MCF 10A (cell line): ENCODE data around the gene EXOC4. TPM values are rescaled to one million over a fixed set of nuclear protein-coding genes. Genes with fewer than 3 reads are reported as not detected.

Experiments
- BruUV-seq: library from RNA; stranded (reverse); fragments of 400-500 nt; replicated peaks from 2 replicates; lab custom pipeline; 2021; lab: Mats Ljungman, UMichigan
- CTCF ChIA-PET: fragments of 300-600 bp; sonication (Branson Sonifier 250); formaldehyde crosslinking; extraction: SDS; loops from one replicate; lab custom pipeline; 2021; ENCODE audit warnings: antibody characterized with exemption, inconsistent platforms; lab: Yijun Ruan, JAX
- POLR2A ChIA-PET: fragments of 300-600, 350-650 bp; sonication (Branson Sonifier 250); formaldehyde crosslinking; extraction: SDS; loops from one replicate; lab custom pipeline; 2020; ENCODE audit warnings: antibody characterized with exemption, inconsistent platforms; lab: Yijun Ruan, JAX
- DNase-seq: peaks from one replicate; pipeline ENCODE4 v3.0.0-alpha.2; 2018; ENCODE audit not compliant: unreplicated experiment
- H3K27ac Mint-ChIP-seq: one replicate; pipeline ENCODE4 v1.8.0; 2022; ENCODE audit warnings: mild to moderate bottlenecking, low read depth, mixed read lengths; ENCODE audit not compliant: unreplicated experiment
- H3K27me3 Mint-ChIP-seq: one replicate; pipeline ENCODE4 v1.8.0; 2022; ENCODE audit warnings: mixed read lengths; ENCODE audit not compliant: insufficient read depth, unreplicated experiment
- H3K36me3 Mint-ChIP-seq: one replicate; pipeline ENCODE4 v1.8.0; 2022; ENCODE audit warnings: mild to moderate bottlenecking, moderate library complexity, mixed read lengths; ENCODE audit not compliant: insufficient read depth, unreplicated experiment
- H3K4me1 Mint-ChIP-seq: one replicate; pipeline ENCODE4 v1.8.0; 2022; ENCODE audit warnings: mixed read lengths; ENCODE audit not compliant: insufficient read depth, unreplicated experiment
- H3K4me3 Mint-ChIP-seq: one replicate; pipeline ENCODE4 v1.8.0; 2022; ENCODE audit warnings: mild to moderate bottlenecking, moderate library complexity, mixed read lengths; ENCODE audit not compliant: unreplicated experiment
- H3K9me3 Mint-ChIP-seq: one replicate; pipeline ENCODE4 v1.8.0; 2022; ENCODE audit warnings: mixed read lengths; ENCODE audit not compliant: unreplicated experiment
- CTCF ChIP-seq: fragments of 200-600 bp; IDR thresholded peaks from one replicate; pipeline ENCODE4 v1.8.0; 2022; ENCODE audit warnings: antibody characterized with exemption, mild to moderate bottlenecking; ENCODE audit not compliant: unreplicated experiment
- intact Hi-C: fragments of 100-400 bp; cut with micrococcal nuclease; formaldehyde crosslinking; loops from 2 replicates; pipeline ENCODE4 v1.14.1; 2022
- total RNA-seq: library from RNA; stranded (reverse); gene quantifications from 2 replicates; pipeline ENCODE4 v1.2.3, GENCODE V29; 2022

Gene EXOC4
- total RNA-seq, 1 experiment from 2014 or later, result 105 TPM

- Mint-ChIP-seq H3K4me3 (no peak overlapping the region), H3K27me3 (peaks cover 14% of the 10 kb centered on the region), H3K4me1 (no peaks in the 10 kb centered on the region), H3K27ac (no peak overlapping the region), H3K9me3 (no peaks in the 10 kb centered on the region), H3K36me3 (no peaks in the 10 kb centered on the region)
- TF ChIP-seq CTCF, result no peak
- CTCF ChIA-PET, result interaction anchor here (0.6 to 1.1 kb wide), 5 partner anchors 25 to 775 kb away, joined by 3 to 4 read pairs (median 3); no protein-coding TSS in a partner anchor
- no TSS peak for BruUV-seq
- intact Hi-C loops, result no loop called here
- POLR2A ChIA-PET, result interaction anchor here (1.4 kb wide), 1 partner anchor 15 kb away, joined by 6 read pairs; the partner anchor contains the start of gene EXOC4
- DNase-seq, result no peak
Measured at GRCh38 chr7:133237545-133237944, 15.3 kb upstream of the EXOC4 start.

DNA sequence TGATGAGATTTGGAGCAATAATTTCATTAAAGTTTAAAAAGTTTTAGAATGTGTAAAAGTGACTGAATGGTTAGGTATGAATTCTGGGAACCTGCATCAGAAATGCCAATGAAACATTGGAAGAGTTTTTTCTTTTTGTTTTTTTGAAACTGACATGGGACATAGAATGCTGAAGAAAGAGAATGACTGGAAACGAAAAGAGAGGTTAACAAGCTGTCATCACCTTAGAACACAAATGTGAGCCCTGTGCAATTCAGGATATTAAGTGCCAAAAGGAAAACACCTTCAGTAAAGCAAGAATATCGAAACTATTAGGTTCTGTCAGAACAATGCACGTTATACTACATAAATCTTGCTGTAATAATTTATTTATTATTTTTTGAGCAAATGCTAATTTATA, 12.6 kb upstream of the EXOC4 start:
- no peak for DNase-seq
- no peaks in the 10 kb centered on the region for H3K36me3 Mint-ChIP-seq
- no TSS peak for BruUV-seq
- H3K4me3 Mint-ChIP-seq, result no peak overlapping the region
- no peaks in the 10 kb centered on the region for H3K9me3 Mint-ChIP-seq
- ChIA-PET POLR2A (no interaction called here), CTCF (no interaction called here)
- no peak for TF ChIP-seq CTCF
- no peak overlapping the region for H3K27ac Mint-ChIP-seq
- intact Hi-C loops, result no loop called here
- no peaks in the 10 kb centered on the region for H3K4me1 Mint-ChIP-seq
- peaks cover 12% of the 10 kb centered on the region for H3K27me3 Mint-ChIP-seq

GRCh38 chr7:133246558-133246957, 6.3 kb upstream of the EXOC4 start:
- intact Hi-C loops, result no loop called here
- CTCF ChIA-PET, result no interaction called here
- H3K4me1 Mint-ChIP-seq, result no peaks in the 10 kb centered on the region
- no peak for DNase-seq
- H3K36me3 Mint-ChIP-seq, result no peaks in the 10 kb centered on the region
- H3K9me3 Mint-ChIP-seq, result no peaks in the 10 kb centered on the region
- peaks cover 12% of the 10 kb centered on the region for H3K27me3 Mint-ChIP-seq
- H3K4me3 Mint-ChIP-seq, result no peak overlapping the region
- POLR2A ChIA-PET, result no interaction called here
- TF ChIP-seq CTCF, result no peak
- BruUV-seq, result no TSS peak
- H3K27ac Mint-ChIP-seq, result no peak overlapping the region

DNA sequence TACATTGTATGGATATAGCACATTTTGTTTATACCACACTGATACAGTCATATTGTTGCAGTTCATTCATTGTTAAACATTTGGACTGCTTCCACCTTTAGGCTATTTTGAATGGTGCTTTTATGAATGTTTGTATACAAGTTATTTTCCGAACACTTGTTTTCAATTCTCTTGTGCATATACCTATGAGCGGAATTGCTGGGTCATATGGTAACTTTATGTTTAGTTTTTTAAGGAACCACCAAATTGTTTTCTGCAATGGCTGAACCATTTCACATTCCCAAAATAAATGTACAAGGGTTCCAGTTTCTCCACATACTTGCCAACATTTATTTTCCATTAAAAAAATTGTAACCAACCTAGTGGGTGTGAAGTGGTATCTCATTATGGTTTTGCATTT, 4.0 kb upstream of the EXOC4 start:
- Mint-ChIP-seq H3K4me1 (peaks cover under 1% of the 10 kb centered on the region), H3K9me3 (no peaks in the 10 kb centered on the region), H3K27ac (no peak overlapping the region), H3K27me3 (no peaks in the 10 kb centered on the region), H3K36me3 (no peaks in the 10 kb centered on the region), H3K4me3 (no peak overlapping the region)
- ChIA-PET CTCF (no interaction called here), POLR2A (interaction anchor here (0.7 kb wide), 1 partner anchor 747 kb away, joined by 4 read pairs; no protein-coding TSS in a partner anchor)
- no peak for TF ChIP-seq CTCF
- intact Hi-C loops, result no loop called here
- no peak for DNase-seq
- BruUV-seq, result no TSS peak
